ENCODE results near the gene E2F3.
A peak's percentile ranks its signal among the peaks of the same experiment; 100 is the strongest.
"Not testable (repeated sequence)": the region's sequence is repeated elsewhere in the genome, so short reads cannot be mapped to it uniquely, and the experiment has no call there.

E2F3 gene

DNA sequence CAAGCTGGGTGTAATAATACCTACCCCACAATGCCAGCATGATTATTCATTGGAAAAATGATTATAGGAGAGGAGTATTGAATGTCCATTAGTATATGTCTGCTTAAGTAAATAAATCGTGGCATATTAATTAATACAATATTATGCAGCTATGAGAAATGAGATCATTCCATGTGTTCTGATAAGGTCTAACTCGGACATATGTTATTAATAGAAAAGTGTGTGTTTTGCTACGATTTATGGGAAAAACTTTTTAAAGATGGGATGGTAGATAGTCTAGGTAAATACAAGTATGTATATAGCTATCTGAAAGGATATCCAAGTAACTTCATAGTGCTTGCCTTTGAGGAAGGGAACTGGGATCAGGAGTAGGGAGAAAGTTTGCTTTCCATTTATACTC is 71.1 kb downstream of the E2F3 start:
- no peak for DNase-seq

DNA sequence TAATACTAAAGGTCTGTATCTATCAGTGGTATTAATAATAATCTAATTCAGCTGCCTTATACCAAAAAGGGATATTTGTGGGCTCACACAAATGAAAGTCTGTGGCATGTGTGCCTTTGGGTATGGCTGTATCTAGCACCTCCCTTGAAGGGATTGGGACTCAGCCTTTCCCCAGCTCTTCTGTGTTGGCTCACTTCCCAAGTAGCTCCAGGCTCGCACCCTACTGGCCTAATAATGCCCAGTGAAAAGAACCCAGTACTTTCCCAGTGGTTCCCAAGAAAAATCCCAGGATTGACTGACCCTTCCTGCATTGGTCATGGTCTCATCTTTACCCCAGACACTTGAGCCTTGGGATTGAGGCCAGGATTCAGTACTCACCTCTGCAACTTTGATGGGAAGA is 71.8 kb downstream of the E2F3 start:
- DNase-seq: no peak

DNA sequence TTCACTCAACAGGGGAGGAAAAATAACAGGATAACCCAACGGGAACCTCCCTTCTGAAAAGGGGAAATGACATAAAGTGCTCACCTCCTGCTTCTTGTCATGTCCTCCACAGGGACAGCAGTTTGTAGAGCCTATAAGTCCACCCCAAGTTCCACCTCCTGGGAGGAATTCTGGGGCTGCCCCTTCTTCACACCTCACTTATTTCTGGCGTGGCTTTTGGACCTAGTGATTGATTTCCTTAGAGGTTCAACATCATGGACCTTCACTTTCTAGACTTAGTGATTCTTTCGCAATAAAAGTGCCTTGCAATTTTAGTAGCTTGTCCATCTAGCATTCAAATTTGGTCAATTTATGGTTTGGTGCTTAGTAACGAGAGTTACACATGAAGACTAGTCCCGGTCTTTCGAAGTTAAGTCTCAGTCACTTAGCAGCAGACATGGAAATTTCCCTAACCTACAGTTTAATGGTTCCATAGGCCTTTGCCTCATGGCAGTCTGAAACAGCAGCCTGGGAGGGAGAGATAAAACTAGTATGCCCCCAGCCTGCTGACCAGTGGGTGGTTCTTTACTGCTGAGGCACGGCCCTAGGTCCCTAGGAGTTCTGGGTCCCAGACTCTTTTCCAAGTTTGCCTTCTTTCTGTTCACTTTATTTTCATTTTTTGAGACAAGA is 73.3 kb downstream of the E2F3 start:
- no peak for DNase-seq

DNA sequence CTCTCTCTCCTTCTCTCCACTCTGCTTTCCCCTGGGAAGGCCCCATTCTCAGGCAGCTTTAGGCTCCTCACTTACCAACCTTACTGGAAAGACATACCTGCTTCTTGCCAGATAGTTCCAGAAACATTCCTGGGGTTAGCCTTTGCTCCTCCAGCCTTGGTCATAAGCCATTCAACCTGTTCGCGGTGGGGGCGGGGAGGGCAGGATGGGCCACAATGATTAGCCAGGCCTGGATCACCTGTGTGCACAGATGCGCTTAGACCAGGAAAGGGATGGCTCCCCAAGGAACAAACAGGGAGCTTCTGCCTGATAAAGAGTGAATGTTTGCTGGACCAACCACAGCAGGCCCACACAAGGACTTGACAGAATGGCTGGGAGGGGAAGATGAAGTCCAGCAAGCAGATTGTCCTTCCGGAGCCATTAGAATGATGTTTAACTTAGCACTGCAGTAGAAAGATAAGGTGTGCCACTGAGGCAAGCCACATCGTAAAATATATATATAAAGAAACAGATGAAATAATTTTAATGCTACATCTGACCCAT is 74.9 kb downstream of the E2F3 start:
- no peak for DNase-seq

DNA sequence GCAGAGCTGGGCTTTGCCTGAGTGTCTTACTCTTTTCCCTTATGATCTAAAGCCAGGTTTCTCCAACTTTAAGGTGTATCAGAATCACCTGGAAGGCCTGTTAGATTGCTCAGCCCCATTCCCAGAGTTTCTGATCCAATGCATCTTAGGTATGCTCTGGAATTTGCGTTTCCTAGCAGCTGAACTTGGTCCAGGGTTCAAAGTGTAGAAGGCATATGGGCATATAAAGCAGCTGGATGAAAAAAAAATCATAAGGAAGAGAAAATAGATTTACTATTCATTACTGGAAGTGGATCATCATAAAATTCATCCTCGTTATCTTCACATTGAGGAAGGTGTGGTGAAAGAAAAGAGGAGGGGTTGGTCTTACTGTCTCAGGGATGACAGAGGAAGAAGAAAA is 75.8 kb downstream of the E2F3 start:
- DNase-seq: no peak

DNA sequence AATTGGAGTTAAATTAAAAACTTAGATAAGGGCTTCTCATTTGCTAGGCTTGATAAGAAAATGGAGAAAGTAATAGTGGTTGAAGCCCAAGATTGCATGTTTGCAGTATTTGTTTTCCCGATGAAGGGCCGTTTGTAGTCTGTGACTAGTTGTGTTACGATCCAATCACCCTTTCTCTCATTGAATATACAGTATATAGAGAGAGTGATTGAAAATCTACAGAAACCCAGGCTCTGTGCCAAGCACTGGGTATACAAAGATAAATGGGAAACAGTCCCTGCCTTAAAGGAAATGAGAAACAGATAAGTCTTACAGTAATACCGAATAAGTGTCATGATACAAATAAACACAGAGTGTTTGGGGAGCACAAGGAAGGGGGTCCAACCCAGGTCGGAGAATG is 77.4 kb downstream of the E2F3 start:
- no peak for DNase-seq

DNA sequence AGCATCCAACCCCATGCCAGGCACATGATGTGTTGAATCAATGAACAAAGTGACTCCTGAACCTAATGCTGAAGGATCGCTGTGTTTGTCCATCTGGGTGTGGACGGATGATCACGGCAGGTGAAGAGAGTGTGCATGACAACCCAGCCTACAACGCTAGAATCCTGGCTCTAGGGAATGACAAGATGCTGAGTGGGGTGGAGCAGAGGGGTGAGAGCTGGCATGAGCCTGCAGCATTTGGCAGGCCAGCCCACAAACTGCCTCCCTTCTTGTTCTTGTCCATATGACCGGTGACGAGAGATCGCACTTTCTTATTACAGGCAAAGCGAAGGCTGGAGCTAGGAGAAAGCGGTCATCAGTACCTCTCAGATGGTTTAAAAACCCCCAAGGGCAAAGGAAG is 77.8 kb downstream of the E2F3 start:
- no peak for DNase-seq

DNA sequence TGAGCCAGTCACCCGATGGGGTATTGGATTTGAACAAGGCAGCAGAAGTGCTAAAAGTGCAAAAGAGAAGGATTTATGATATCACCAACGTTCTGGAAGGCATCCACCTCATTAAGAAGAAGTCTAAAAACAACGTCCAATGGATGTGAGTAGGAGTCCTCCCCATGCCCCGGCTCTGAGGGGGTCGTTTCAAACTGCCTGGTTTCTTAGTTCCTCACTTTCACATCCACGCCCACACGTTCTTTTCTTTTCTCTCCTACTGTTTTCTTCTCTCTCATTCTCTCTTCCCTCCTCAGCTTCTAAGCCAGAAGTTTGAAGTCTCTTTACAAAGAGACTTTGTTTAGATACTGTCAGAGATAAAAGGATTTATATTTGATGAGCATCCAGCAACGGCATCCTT is 79.6 kb downstream of the E2F3 start:
- DNase-seq: no peak

DNA sequence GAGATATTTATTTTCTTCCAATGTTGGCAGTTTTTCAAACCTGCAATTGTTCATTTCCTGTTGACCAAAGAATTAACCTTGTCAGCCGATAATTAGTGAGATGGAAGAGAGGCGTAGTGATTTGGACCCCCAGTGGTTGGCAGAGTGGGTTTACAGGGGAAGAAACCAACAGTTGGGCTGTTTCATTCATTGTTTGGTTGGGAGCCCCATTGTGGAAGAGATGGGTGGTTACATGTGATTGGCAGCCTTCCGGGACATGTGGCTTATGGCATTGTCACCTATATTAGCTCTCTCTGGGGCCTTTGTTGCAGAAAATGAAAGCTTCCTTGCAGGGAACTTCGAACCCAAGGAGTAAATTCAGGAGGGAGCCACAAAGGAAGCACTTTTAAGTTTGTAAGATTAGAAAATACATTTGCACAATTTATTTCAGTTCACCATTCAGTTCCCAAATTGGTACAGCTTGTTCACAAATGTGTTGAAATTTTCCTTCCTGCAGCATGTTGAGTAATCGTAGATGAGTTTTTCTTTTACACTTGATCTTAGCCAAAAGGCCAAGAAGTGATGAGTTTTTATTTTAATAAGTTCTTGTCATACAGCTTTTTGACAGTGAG is 82.3 kb downstream of the E2F3 start:
- DNase-seq: no peak

DNA sequence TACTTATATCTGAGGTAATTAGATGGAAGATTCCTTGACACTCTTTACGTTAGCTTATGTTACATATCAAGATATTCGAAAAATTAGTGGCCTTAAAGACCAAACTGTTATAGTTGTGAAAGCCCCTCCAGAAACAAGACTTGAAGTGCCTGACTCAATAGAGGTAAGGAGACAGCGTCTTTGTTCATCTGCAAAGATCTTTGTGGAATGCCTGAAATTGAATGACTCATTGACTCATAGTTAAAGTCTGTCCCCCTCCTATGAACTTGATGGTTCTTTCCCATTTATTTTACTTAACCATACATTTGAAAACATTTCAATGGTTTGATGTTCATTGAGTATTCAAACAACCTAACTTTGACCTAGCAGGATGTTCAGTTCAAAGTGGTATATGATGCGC is 85.0 kb downstream of the E2F3 start:
- no peak for DNase-seq

DNA sequence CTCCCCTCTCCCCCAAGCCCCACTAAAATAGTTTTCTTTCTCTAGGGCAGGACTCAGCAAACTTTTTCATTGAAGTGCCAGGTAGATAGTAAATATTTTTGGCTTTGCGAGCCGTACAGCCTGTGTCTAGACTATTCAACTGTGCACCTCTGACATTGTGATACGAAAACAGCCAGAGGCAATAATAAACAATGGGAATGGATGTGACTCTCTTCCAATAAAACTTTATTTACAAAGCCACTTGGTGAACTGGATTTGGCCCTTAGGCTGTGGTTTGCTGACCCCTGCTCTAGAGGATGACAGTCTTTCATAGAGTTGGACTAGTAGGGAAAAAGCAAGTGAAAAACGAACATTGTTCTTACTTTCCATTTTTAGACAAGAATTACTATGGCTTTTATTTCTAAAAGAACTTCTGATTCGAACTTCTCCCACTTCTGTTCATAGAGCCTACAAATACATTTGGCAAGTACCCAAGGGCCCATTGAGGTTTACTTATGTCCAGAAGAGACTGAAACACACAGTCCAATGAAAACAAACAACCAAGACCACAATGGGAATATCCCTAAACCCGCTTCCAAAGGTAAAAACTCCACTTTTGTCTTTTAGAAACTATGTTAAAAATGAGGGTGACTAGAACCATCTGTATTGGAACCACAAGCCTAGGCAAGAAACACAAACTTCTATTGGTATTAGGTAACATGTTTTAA is 86.1 kb downstream of the E2F3 start:
- no peak for DNase-seq

DNA sequence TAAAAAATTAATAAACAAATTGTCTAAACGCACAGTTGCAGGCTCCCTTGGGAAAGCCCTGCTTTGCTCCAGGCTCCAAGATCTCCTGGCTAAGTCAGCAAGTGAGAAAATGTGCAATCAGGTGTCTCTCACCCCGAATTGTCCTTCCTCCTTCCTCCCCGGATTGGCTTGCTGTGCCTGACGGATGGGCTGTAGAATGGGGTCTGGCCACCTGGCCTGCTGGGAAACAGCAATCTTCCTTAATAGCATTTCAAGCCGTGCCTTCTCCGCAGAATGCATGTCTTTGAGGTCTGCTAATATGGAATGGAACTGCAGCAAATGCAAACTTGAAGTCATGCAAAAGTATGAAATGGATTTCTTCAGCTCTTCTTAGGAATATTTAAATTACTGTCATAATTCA is 88.9 kb downstream of the E2F3 start:
- no peak for DNase-seq

DNA sequence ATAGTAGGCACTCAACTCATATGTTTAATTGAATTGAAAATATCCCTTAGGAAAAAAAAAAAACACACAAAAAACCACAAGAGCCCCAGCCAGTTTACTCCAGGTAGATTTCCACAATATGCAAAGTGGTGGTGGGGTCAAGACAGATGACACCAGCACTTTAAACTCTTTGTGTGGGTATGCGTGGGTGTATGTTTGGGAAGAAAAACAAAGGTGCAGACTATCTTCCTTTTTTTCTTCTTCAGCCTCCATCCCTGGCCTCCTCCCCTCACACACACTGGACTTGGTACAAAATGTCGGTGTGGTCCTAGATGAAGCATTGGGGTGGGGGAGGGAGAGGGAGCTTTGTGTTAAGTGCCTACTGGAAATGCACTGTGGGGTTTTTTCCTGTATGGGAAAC is 90.4 kb downstream of the E2F3 start:
- DNase-seq: no peak

DNA sequence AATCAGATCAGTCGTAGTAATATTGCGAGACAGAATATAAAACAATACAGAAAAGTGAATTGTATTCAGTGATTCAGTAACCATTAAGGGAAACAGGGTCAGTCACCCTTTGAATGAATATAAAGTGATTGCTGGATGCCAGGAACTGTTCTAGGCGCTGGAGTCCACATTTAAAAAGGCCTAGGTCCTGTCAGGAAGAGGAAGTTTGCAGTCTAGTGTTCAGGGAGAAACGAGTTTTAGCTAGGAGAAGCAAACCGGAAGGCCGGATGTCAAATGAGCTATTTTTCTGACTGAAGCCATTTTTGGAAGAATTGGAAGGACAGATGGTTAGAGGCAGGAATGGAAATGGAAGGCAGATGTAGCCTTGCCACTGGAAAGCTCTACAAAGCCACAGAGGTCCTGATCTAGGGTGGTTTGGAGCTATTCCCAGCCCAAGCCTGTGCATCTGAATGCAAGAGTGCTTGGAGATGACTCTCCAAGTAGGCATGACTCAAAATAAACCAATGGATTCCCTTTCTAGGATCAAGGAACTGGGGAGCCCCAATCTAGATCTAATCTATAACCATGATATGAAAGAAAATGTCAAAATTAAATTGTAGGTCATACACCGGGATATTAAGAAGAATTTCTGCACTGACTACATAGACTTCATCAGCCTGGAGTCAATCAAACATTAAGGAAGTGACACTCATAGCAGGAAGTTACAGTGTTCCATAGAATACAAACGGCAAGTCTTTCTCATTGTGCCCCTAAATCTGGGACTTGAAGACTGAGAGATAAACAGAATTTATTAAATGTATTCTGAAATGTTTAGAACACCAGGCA is 95.7 kb downstream of the E2F3 start:
- DNase-seq: no peak

DNA sequence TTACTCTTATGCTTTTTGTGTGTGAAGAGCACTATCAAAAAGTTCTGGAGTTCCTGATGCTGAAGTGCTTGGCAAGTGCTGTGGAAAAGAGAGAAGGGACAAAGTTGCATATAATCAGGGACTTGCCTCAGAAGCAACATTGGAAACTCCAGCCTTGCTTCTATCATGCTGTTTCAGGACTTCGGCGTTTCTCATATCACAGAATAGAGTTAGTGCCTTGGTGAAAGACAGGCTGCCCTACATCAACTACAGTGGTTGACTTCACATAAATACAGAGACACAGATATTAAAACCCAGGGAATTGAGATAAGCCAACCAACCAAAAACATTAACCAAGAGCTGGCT is 96.3 kb downstream of the E2F3 start:
- DNase-seq: no peak

DNA sequence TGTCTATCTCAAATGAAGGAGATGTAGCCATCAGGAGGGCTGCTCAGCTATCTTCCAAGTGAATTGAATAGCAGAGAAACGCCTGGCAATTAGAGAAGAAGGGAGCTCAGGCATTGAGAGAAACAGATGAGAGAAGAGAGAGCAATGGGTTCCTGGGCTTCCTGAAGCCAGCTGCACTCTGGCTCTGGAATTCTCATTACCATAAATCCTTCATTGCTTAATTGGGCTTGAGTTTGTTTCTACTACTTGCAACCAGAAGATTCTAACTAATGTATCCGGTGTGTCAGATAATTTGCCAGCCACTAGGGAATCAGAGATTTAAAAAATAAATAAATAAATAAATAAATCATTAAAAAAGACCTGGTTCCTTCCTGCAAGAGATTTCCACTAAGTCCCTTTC is 107.5 kb downstream of the E2F3 start:
- no peak for DNase-seq

DNA sequence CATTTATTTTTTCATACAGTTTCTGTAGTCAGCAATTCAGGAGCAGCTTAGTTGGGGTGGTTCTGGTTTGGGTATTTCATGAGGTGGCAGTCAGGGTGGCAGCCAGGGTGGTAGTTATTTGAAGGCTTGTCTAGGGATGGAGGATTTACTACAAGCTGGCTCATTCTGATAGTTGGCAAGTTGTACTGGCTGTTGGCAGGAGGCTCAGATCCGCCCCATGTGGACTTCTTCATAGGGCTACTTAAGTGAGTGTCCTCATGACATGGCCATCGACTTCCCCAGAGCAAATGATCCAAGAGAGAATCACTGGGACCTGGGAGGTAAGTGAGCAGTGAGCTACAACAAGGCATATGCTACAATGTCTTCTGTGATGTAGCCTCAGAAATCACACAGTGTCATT is 110.2 kb downstream of the E2F3 start:
- DNase-seq: no peak

DNA sequence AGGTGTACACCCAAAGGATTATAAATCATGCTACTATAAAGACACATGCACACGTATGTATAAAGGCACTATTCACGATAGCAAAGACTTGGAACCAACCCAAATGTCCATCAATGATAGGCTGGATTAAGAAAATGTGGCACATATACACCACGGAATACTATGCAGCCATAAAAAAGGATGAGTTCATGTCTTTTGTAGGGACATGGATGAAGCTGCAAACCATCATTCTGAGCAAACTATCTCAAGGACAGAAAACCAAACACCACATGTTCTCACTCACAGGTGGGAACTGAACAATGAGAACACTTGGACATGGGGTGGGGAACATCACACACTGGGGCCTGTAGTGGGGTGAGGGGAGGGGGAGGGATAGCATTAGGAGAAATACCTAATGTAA is 123.5 kb downstream of the E2F3 start:
- DNase-seq: not testable (repeated sequence)

DNA sequence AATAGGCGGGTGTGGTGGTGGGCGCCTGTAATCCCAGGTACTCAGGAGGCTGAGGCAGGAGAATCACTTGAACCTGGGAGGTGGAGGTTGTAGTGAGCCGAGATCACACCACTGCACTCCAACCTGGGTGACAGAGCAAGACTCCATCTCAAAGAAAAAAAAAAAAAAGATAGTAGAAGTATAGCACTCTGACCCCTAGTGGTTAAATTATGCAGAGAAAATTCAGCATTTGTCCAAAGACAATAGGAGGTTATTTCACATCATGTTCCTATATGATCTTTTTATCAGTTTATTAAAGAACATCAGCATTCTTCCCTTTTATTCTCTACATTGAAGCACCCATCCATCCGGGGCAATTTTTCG is 127.4 kb downstream of the E2F3 start:
- DNase-seq: not testable (repeated sequence)

DNA sequence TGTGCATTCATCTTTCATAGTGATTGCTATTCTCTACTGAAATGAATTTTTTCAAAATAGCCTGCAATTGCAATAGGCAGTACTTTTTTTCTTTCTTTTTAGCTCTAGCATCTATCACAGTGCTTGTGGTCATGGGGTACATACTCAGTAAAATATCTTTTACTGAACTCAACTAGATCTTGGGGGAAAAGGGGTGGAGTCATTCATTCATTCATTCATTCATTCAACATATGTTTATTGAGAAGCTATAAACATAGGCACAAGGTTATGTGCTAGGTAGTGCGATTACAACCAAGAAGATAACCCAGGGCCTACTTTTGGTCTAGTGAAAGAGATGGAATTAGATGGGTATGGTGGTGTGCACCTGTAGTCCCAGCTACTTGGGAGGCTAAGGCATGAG is 131.2 kb downstream of the E2F3 start:
- no peak for DNase-seq

DNA sequence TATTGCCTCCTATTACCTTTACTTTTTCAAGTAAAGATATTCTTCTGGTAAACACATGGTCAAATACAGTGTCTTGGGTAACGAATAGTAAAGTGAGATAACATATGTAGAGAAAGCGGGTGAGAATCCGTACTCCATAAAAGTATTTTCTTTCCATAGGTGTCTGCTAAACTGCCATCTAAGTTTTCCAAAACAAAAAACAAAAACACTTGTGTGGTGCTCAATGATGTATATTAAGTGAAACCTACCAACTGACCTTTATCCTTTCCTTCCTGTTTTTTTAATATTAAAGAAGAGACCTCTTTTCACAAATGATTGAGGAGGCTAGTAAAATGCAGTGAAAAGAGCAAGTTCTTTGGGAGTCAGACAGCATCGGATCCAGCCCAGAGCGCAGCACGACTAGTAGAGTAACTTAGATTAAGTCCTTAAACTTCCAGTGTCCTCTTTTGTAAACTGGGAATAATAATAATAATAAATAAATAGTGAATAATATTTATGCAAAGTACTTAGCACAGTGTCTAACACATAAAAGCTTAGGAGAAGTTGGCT is 132.1 kb downstream of the E2F3 start:
- DNase-seq: no peak

DNA sequence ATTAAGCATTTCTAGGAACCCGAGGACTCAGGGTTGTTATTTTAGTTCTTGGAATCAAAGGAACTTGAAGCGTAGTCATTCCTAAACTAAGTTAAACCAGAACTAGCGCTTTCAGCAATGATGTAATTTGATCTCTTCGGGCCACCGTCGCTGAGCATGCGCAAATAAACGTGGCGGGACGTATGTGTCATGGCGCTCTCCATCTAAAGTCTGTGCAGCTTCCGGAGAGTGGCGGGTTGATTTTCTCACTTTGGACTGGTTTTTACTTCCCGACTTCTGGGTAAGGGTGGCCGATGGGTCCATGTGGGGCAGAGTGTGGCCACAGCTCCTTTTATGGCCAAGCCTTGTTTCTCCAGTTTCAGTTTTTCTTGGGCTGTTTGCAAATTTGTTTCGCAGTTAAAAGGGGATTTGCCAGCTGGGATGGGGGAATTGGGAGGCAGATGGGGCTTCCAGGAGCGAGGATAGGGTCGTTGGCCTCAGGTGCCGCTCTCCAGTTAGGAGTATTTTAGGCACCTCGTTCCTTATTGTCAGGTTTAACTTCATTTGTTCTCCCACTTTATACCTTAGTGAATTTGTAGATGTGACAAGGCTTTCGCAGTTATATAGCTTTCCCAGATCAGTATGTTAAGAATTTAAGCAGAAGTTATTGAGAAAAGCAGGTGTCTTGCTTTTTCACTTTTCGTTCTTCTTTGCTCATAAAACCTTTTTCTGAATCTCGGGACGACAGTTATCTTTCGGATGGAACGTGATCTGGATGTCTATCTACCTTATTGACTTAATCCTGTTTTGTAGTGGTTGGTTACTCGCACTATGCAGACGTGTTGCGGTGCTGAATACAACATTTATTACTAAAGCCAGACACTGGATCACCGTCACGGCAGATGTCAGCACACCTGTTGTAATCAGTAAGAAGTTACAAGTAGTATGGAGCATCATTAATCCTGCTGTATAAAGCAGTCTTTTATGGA is 132.9 kb downstream of the E2F3 start, which contains the start of gene CDKAL1:
TSS of gene CDKAL1 (plus strand) at position 163 of the 968 bp plus-strand sequence. CDS start 11,894 bp downstream, outside the sequence.
- peak; percentile 92 for DNase-seq

Data from stimulated activated CD4-positive, alpha-beta T cell treated with anti-CD3 and anti-CD28 coated beads, Interleukin-4, amount 100 ng/mL, for 24 hours (primary cell).